Peyer's patch (tissue), 4 donors: Measurements from ENCODE around the gene PDSS2. TPM values are rescaled to one million over a fixed set of nuclear protein-coding genes. Genes with fewer than 3 reads are reported as not detected.
"Not testable (repeated sequence)": the region's sequence is repeated elsewhere in the genome, so short reads cannot be mapped to it uniquely, and the experiment has no call there.

Source experiments
- DNase-seq, 3 donors: peaks; one replicate each; pipeline ENCODE4 v3.0.0-alpha.2; 2017 to 2019
- H3K27ac ChIP-seq, 4 donors: fragments of 200-600 bp; sonication (generic); one replicate each; pipeline ENCODE4 v1.5.1; 2016 to 2019
- H3K27me3 ChIP-seq, 2 donors: fragments of 200-600 bp; sonication (generic); one replicate each; pipeline ENCODE4 v1.5.1; 2019
- H3K36me3 ChIP-seq, 3 donors: fragments of 200-600 bp; sonication (generic); one replicate each; pipeline ENCODE4 v1.5.1; 2016 to 2019
- H3K4me1 ChIP-seq, 4 donors: fragments of 200-600 bp; sonication (generic); one replicate each; pipeline ENCODE4 v1.5.1; 2016 to 2019
- H3K4me3 ChIP-seq, 4 donors: fragments of 200-600 bp; sonication (generic); 1 replicate in 3 of 4; 2 replicates in 1 of 4; pipeline ENCODE4 v1.5.1; 2016 to 2019; ENCODE audit warnings: mild to moderate bottlenecking in 1 of 4
- H3K9me3 ChIP-seq, 4 donors: fragments of 200-600 bp; sonication (generic); one replicate each; pipeline ENCODE4 v1.5.1; 2016 to 2019; ENCODE audit warnings: mild to moderate bottlenecking in 1 of 4
- POLR2A ChIP-seq, 2 donors: fragments of 450-650 bp; IDR thresholded peaks; one replicate each; pipeline ENCODE4 v1.5.1; 2017; ENCODE audit warnings: antibody characterized with exemption in 2 of 2, mild to moderate bottlenecking in 2 of 2, moderate library complexity in 2 of 2
- total RNA-seq, 4 donors: library from RNA; depleted of rRNA; stranded (reverse); fragments of >200 nt; gene quantifications; one replicate each; pipeline ENCODE4 v1.1.0, GENCODE V29; 2016
- TF ChIP-seq, protein P1 (sequence below), 6 experiments: fragments of 450-650 bp in 4 of 6; fragments of 200-600 bp in 2 of 6; sonication (generic) in 1 of 6; IDR thresholded peaks; one replicate each; pipeline ENCODE4 v1.5.1; 2017 to 2019; ENCODE audit warnings: antibody characterized with exemption in 6 of 6, mild to moderate bottlenecking in 3 of 6, moderate library complexity in 1 of 6

Gene PDSS2
- total RNA-seq, 4 donors from 2014 or later = 9.5 to 16.5 (median 15.4) TPM

DNA sequence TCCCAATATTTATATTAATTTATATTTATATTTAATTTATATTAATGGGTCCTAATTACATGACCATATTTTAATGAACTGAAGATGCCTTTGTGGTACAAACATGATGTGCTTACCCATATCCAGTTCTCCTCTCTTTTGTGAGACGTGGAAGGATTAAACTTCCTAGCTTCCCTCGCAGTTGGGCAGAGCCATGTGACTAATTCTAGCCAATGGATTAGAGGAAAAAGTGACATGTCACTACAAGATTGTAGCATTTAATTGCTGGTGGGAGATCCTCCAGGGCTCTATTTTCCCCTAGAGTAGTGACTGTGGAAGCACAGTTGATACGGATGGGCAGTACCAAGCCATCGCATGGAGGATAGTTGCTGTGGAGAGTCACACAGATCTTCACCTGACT is 25.8 kb upstream of the PDSS2 start:
- H3K4me1 ChIP-seq = peaks cover 0 to 18% (median 9%) of the 10 kb centered on the region in 4 donors
- TF ChIP-seq, protein P1, sequence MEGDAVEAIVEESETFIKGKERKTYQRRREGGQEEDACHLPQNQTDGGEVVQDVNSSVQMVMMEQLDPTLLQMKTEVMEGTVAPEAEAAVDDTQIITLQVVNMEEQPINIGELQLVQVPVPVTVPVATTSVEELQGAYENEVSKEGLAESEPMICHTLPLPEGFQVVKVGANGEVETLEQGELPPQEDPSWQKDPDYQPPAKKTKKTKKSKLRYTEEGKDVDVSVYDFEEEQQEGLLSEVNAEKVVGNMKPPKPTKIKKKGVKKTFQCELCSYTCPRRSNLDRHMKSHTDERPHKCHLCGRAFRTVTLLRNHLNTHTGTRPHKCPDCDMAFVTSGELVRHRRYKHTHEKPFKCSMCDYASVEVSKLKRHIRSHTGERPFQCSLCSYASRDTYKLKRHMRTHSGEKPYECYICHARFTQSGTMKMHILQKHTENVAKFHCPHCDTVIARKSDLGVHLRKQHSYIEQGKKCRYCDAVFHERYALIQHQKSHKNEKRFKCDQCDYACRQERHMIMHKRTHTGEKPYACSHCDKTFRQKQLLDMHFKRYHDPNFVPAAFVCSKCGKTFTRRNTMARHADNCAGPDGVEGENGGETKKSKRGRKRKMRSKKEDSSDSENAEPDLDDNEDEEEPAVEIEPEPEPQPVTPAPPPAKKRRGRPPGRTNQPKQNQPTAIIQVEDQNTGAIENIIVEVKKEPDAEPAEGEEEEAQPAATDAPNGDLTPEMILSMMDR (IDR thresholded peaks at IDR 0.05) = no peak
- no peak for TF ChIP-seq POLR2A (IDR thresholded peaks at IDR 0.05)
- H3K9me3 ChIP-seq = no peaks in the 10 kb centered on the region
- DNase-seq = no peak
- H3K36me3 ChIP-seq = no peaks in the 10 kb centered on the region
- H3K4me3 ChIP-seq = no peak overlapping the region
- H3K27ac ChIP-seq = no peak overlapping the region
- peaks cover 0 to 16% of the 10 kb centered on the region in 2 donors for H3K27me3 ChIP-seq

DNA sequence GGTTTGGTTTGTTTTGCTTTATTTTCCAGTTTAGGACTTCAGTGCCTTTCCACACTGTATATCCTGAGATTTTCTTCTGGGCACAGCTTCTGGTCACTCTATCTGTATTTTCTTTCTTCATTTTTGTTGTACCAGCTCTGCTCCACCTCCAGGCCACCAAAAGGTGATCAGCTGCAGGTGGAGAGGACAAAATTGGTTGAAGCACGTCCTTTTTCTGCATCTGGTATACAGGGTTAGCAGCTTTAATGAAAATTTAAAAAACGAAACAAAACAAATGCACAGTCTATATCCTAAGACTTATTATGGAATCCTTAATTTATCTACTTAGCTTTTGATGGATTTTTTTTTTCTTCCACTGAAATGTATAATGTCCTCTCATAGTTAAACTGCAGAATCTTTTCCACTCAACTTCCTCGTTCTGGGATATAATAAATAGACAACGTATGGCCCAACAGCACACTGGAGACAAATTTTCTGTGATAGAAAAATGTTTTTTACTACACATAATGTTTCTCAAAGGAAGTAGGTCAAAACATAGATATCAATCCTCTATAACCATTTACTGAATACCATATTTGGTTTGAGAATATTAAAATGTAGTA is 19.8 kb upstream of the PDSS2 start:
- TF ChIP-seq, protein P1 (IDR thresholded peaks at IDR 0.05) = no peak
- no peak for TF ChIP-seq POLR2A (IDR thresholded peaks at IDR 0.05)
- DNase-seq = no peak
- Histone ChIP-seq H3K4me3 (no peak overlapping the region), H3K27me3 (no peaks in the 10 kb centered on the region), H3K36me3 (no peaks in the 10 kb centered on the region), H3K27ac (no peak overlapping the region), H3K4me1 (no peaks in the 10 kb centered on the region), H3K9me3 (no peaks in the 10 kb centered on the region)

DNA sequence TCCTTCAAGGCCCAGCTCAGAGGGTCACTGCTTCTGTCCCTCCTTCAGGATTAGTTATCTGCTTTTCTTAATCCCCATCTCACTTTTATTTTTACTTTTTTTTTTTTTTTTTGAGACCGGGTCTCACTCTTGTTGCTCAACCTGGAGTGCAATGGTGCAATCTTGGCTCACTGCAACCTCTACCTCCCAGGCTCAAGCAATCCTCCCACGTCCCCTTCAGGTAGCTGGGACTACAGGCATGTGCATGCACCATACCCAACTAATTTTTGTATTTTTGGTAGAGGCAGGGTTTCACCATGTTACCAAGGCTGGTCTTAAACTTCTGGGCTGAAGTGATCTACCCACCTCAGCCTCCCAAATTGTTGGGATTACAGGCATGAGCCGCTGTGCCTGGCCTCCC is 16.5 kb upstream of the PDSS2 start:
- not testable (repeated sequence) for H3K27ac ChIP-seq, H3K36me3 ChIP-seq, H3K4me1 ChIP-seq, H3K27me3 ChIP-seq, DNase-seq, H3K9me3 ChIP-seq, H3K4me3 ChIP-seq

DNA sequence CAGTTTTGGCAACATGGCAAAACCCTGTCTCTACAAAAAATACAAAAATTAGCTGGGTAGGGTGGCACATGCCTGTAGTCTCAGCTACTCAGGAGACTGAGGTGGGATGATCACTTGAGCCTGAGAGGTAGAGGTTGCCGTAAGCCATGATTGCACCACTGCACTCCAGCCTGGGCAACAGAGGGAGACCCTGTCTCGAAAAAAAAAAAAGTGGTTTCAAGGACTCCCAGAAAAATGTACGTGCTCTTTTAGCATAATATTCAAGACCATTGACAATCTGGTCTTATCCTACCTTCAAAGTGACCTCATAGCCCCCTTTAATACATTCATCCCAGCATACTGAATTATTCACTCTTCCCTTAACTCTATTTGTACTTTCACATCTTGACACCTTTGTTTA is 16.0 kb upstream of the PDSS2 start:
- not testable (repeated sequence) for H3K4me1 ChIP-seq, H3K27ac ChIP-seq, H3K36me3 ChIP-seq, DNase-seq, H3K4me3 ChIP-seq, H3K27me3 ChIP-seq, H3K9me3 ChIP-seq

DNA sequence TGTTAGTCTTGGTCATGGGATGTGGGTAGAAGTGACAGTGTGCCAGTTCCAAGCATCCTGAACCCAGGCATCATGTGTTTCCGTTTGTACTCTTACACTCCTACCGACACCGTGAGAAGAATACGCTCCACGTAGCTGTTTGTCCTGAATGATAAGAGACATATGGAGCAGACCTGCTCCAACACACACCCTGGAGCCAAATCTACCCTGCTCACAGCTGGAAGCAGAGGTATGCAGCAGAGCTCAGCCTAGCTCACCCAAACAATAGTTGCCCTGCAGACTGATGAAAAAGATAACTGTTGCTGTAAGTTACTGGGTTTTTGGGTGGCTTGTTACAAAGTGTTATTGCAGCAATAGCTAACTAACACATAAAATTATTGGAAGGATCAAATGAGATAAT is 14.3 kb upstream of the PDSS2 start:
- no peaks in the 10 kb centered on the region for H3K4me1 ChIP-seq
- no peaks in the 10 kb centered on the region for H3K36me3 ChIP-seq
- H3K4me3 ChIP-seq = no peak overlapping the region
- no peak for TF ChIP-seq POLR2A (IDR thresholded peaks at IDR 0.05)
- TF ChIP-seq, protein P1 (IDR thresholded peaks at IDR 0.05) = no peak
- no peaks in the 10 kb centered on the region for H3K9me3 ChIP-seq
- no peak for DNase-seq
- H3K27me3 ChIP-seq = no peaks in the 10 kb centered on the region
- no peak overlapping the region for H3K27ac ChIP-seq

DNA sequence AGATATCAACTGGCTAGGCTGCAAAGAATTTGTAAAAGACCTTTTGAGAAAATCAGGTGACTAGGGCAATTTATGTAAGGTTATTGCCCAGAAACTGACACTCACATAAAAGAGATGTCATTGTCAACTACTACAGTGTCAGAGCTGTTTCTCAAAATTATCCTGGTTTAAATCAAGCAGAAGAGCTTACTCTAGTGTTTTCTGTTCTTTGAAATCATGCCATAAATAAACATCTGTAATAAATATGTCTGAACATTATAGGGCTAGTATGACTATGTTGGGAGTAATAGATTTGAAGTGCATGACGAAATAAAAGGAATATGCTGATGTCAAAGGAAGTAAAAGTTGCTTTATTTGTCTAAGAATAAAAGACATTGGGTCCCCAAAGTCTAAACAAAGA is 11.0 kb upstream of the PDSS2 start:
- H3K4me1 ChIP-seq = no peaks in the 10 kb centered on the region
- H3K4me3 ChIP-seq = no peak overlapping the region
- no peaks in the 10 kb centered on the region for H3K27me3 ChIP-seq
- no peak for DNase-seq
- H3K36me3 ChIP-seq = no peaks in the 10 kb centered on the region
- H3K9me3 ChIP-seq = no peaks in the 10 kb centered on the region
- no peak overlapping the region for H3K27ac ChIP-seq
- no peak for TF ChIP-seq POLR2A (IDR thresholded peaks at IDR 0.05)
- TF ChIP-seq, protein P1 (IDR thresholded peaks at IDR 0.05) = no peak

DNA sequence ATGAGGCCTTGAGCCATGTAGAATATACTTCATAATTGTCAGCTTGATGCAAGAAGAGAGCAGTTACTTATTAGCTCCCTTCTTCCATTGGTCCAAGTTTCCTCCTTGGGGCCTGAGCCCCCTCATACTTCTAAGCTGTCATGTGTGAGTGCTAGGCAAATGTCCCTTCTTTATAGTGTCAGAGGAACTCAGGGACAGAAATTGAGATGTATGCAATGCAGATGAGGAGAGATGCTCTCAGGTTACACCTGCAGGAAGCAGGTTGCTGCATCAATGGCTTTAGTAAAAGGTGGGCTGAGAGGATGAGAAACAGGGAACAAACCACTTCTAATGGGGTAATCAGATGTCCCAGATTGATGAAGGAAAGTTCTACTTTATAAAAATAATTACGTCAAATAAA is 6.7 kb upstream of the PDSS2 start:
- TF ChIP-seq, protein P1 (IDR thresholded peaks at IDR 0.05) = no peak
- no peaks in the 10 kb centered on the region for H3K36me3 ChIP-seq
- no peak overlapping the region for H3K4me3 ChIP-seq
- no peak overlapping the region for H3K27ac ChIP-seq
- H3K9me3 ChIP-seq = no peaks in the 10 kb centered on the region
- no peaks in the 10 kb centered on the region for H3K4me1 ChIP-seq
- no peaks in the 10 kb centered on the region for H3K27me3 ChIP-seq
- no peak for DNase-seq
